SJCRH30 (cell line): ENCODE results near the gene STX10. TPM values are rescaled to one million over a fixed set of nuclear protein-coding genes. Genes with fewer than 3 reads are reported as not detected.
"Not testable (repeated sequence)": the region's sequence is repeated elsewhere in the genome, so short reads cannot be mapped to it uniquely, and the experiment has no call there.

Source experiments
- DNase-seq, 2 experiments: peaks; one replicate each; pipeline ENCODE4 v3.0.0-alpha.2; 2015 to 2020
- H3K27ac ChIP-seq: fragments of 250-450 bp; sonication (Bioruptor Pico); 2 replicates; pipeline ENCODE4 v1.5.1; 2020; ENCODE audit warnings: mild to moderate bottlenecking, moderate library complexity
- H3K27me3 ChIP-seq: fragments of 250-450 bp; sonication (Bioruptor Pico); 2 replicates; pipeline ENCODE4 v1.5.1; 2020; ENCODE audit warnings: mild to moderate bottlenecking, moderate library complexity
- H3K36me3 ChIP-seq: fragments of 250-450 bp; sonication (Bioruptor Pico); 2 replicates; pipeline ENCODE4 v1.5.1; 2020; ENCODE audit warnings: mild to moderate bottlenecking, moderate library complexity
- H3K4me1 ChIP-seq: fragments of 250-450 bp; sonication (Bioruptor Pico); 2 replicates; pipeline ENCODE4 v1.5.1; 2020; ENCODE audit warnings: mild to moderate bottlenecking, moderate library complexity
- H3K4me3 ChIP-seq: fragments of 250-450 bp; sonication (Bioruptor Pico); 2 replicates; pipeline ENCODE4 v1.5.1; 2020; ENCODE audit warnings: mild to moderate bottlenecking, moderate library complexity
- H3K9me3 ChIP-seq: fragments of 250-450 bp; sonication (Bioruptor Pico); replicated peaks from 2 replicates; pipeline ENCODE4 v1.5.1; 2020; ENCODE audit warnings: mild to moderate bottlenecking, moderate library complexity
- total RNA-seq: library from RNA; depleted of rRNA; stranded (reverse); fragments of >200 nt; shearing (Covaris generic); gene quantifications from 2 replicates; pipeline ENCODE4 v1.2.3, GENCODE V29; 2014

The STX10 gene
- total RNA-seq, 1 experiment from 2014 or later = 58.5 TPM

GRCh38 chr19:13173139-13173737 is 23.1 kb upstream of the STX10 start:
- Histone ChIP-seq H3K27ac (peak overlapping the region; percentile 56; the same call in 1 of the 2 replicates), H3K4me3 (no peak overlapping the region), H3K36me3 (no peaks in the 10 kb centered on the region), H3K27me3 (no peaks in the 10 kb centered on the region), H3K4me1 (peaks cover 23% of the 10 kb centered on the region), H3K9me3 (no peaks in the 10 kb centered on the region)
- DNase-seq = no peak

GRCh38 chr19:13172346-13173138 is 22.4 kb upstream of the STX10 start:
- no peaks in the 10 kb centered on the region for H3K36me3 ChIP-seq
- H3K27ac ChIP-seq = peak overlapping the region; percentile 56
- no peaks in the 10 kb centered on the region for H3K27me3 ChIP-seq
- peak; percentile 95 to 97 for DNase-seq
- peaks cover 28% of the 10 kb centered on the region for H3K4me1 ChIP-seq
- H3K4me3 ChIP-seq = peak overlapping the region; percentile 37
- no peaks in the 10 kb centered on the region for H3K9me3 ChIP-seq

GRCh38 chr19:13171146-13171545 is 21.0 kb upstream of the STX10 start:
- no peaks in the 10 kb centered on the region for H3K36me3 ChIP-seq
- no peak overlapping the region for H3K4me3 ChIP-seq
- no peaks in the 10 kb centered on the region for H3K9me3 ChIP-seq
- DNase-seq = no peak
- no peak overlapping the region for H3K27ac ChIP-seq
- no peaks in the 10 kb centered on the region for H3K27me3 ChIP-seq
- peaks cover 31% of the 10 kb centered on the region for H3K4me1 ChIP-seq

GRCh38 chr19:13169769-13170168 is 19.6 kb upstream of the STX10 start:
- peak in 1 of 2 experiments; percentile 22 for DNase-seq
- H3K9me3 ChIP-seq = no peaks in the 10 kb centered on the region
- H3K4me3 ChIP-seq = no peak overlapping the region
- H3K36me3 ChIP-seq = no peaks in the 10 kb centered on the region
- H3K27ac ChIP-seq = no peak overlapping the region
- no peaks in the 10 kb centered on the region for H3K27me3 ChIP-seq
- peaks cover 38% of the 10 kb centered on the region for H3K4me1 ChIP-seq

- H3K27ac ChIP-seq, H3K27me3 ChIP-seq, H3K9me3 ChIP-seq, H3K36me3 ChIP-seq, DNase-seq, H3K4me3 ChIP-seq: not testable (repeated sequence)
- H3K4me1 ChIP-seq = peaks cover 39% of the 10 kb centered on the region
These were observed 16.0 kb upstream of the STX10 start for GRCh38 chr19:13166151-13166550.

- no peaks in the 10 kb centered on the region for H3K36me3 ChIP-seq
- H3K4me3 ChIP-seq = peak overlapping the region; percentile 56
- peak; percentile 45 to 63 for DNase-seq
- H3K27me3 ChIP-seq = no peaks in the 10 kb centered on the region
- peak overlapping the region; percentile 97 for H3K27ac ChIP-seq
- peaks cover 39% of the 10 kb centered on the region for H3K4me1 ChIP-seq
- H3K9me3 ChIP-seq = no peaks in the 10 kb centered on the region
These were observed 15.2 kb upstream of the STX10 start for GRCh38 chr19:13165162-13165997.

- no peaks in the 10 kb centered on the region for H3K27me3 ChIP-seq
- H3K4me1 ChIP-seq = peaks cover 39% of the 10 kb centered on the region
- H3K9me3 ChIP-seq = no peaks in the 10 kb centered on the region
- DNase-seq = peak; percentile 99 to 100
- no peaks in the 10 kb centered on the region for H3K36me3 ChIP-seq
- peak overlapping the region; percentile 97 for H3K27ac ChIP-seq
- H3K4me3 ChIP-seq = peak overlapping the region; percentile 56
These were observed 14.4 kb upstream of the STX10 start for GRCh38 chr19:13164343-13165161.

GRCh38 chr19:13163609-13164342 is 13.6 kb upstream of the STX10 start:
- peak; percentile 97 to 98 for DNase-seq
- H3K4me1 ChIP-seq = peaks cover 39% of the 10 kb centered on the region
- H3K9me3 ChIP-seq = no peaks in the 10 kb centered on the region
- no peaks in the 10 kb centered on the region for H3K27me3 ChIP-seq
- H3K4me3 ChIP-seq = peak overlapping the region; percentile 56
- H3K36me3 ChIP-seq = no peaks in the 10 kb centered on the region
- peak overlapping the region; percentile 97 for H3K27ac ChIP-seq

- DNase-seq = peak; percentile 99 to 100
- peaks cover 36% of the 10 kb centered on the region for H3K4me1 ChIP-seq
- no peaks in the 10 kb centered on the region for H3K36me3 ChIP-seq
- H3K4me3 ChIP-seq = peak overlapping the region; percentile 56
- H3K27me3 ChIP-seq = no peaks in the 10 kb centered on the region
- no peaks in the 10 kb centered on the region for H3K9me3 ChIP-seq
- H3K27ac ChIP-seq = peak overlapping the region; percentile 97
These were observed 12.8 kb upstream of the STX10 start for GRCh38 chr19:13162724-13163608.

GRCh38 chr19:13160557-13160956 is 10.4 kb upstream of the STX10 start:
- no peak for DNase-seq
- no peak overlapping the region for H3K4me3 ChIP-seq
- H3K36me3 ChIP-seq = no peaks in the 10 kb centered on the region
- H3K27ac ChIP-seq = no peak overlapping the region
- H3K4me1 ChIP-seq = peaks cover 32% of the 10 kb centered on the region
- H3K9me3 ChIP-seq = no peaks in the 10 kb centered on the region
- H3K27me3 ChIP-seq = no peaks in the 10 kb centered on the region

- Histone ChIP-seq H3K27ac (no peak overlapping the region), H3K27me3 (no peaks in the 10 kb centered on the region), H3K36me3 (no peaks in the 10 kb centered on the region), H3K9me3 (no peaks in the 10 kb centered on the region), H3K4me3 (no peak overlapping the region), H3K4me1 (peaks cover 27% of the 10 kb centered on the region)
- no peak for DNase-seq
These were observed 9.5 kb upstream of the STX10 start for GRCh38 chr19:13159713-13160112.

GRCh38 chr19:13155472-13156359 is 5.5 kb upstream of the STX10 start:
- H3K27me3 ChIP-seq = no peaks in the 10 kb centered on the region
- peak overlapping the region; percentile 93 for H3K27ac ChIP-seq
- no peaks in the 10 kb centered on the region for H3K9me3 ChIP-seq
- H3K4me3 ChIP-seq = peak overlapping the region; percentile 75
- peaks cover 3% of the 10 kb centered on the region; the same call in 1 of the 2 replicates for H3K36me3 ChIP-seq
- peaks cover 11% of the 10 kb centered on the region; the same call in 1 of the 2 replicates for H3K4me1 ChIP-seq
- peak; percentile 92 to 95 for DNase-seq
